Left lobe of liver (tissue), 2 donors: ENCODE measurements around the gene ARMH4. TPM values are rescaled to one million over a fixed set of nuclear protein-coding genes. Genes with fewer than 3 reads are reported as not detected.

Experiments used
- ATAC-seq: fragments of 200-7000 bp; cut with Tn5 transposase; one replicate; pipeline ENCODE4 v1.9.1; 2020; ENCODE audit warnings: mild to moderate bottlenecking, moderate library complexity
- DNase-seq: peaks from one replicate; pipeline ENCODE4 v3.0.0-alpha.2; 2020; ENCODE audit warnings: low spot score
- total RNA-seq: library from RNA; stranded (reverse); gene quantifications from one replicate; pipeline ENCODE4 v1.2.1, GENCODE V29; 2021
- donor health status: DM: no; HTN: no; CAD: no; lungs with moderate emphysema.
- donor health status: DM: no; HTN: yes; CAD: no.

ARMH4 gene
- 0.96 TPM for total RNA-seq

GRCh38 chr14:58152014-58152857 lies at the start of gene ARMH4:
Gene ARMH4, minus strand, starts transcription at chr14:58152213. Its CDS starts 12,855 bp downstream, at chr14:58139358.
- ATAC-seq (peak; percentile 98), DNase-seq (peak; percentile 89)

GRCh38 chr14:58200846-58201245 lies 48.8 kb upstream of the ARMH4 start:
- ATAC-seq (no peak), DNase-seq (no peak)

- ATAC-seq: no peak
- DNase-seq: no peak
Measured at GRCh38 chr14:58200480-58200841, 48.4 kb upstream of the ARMH4 start.

DNA sequence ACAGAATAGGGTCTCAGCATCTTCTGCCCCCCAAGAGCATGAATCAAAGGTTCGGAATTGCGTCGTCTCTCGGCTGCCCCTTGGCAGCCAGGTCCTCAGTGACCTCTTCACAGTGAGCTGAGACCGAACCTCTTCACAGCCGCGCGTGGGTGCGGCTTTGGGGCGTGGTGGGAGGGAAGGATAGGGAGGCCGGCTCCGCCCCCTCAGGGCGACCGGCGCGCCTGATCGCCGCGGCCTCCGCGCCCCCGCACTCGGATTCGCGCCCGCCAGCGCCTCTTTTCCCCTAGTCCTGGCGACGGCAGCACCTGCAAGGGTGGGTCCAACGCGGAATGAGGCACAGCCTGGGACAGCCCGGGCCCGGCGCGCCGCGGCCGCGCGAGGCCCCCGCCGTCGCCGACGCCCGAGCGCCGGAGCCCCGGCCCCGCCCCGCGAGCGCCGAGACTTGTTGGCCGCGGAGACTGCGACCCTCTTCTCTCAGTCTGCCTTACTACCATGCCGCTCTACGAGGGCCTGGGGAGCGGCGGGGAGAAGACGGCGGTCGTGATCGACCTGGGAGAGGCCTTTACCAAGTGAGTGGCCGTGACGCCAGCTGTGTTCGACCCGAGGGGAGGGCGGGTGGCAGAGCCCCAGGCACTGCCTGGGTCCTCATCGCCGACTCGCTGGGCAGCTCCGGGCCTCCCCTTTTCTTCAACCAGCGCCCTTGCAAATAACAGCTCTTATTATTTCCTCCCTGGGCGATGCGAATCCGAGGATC lies 47.9 kb upstream of the ARMH4 start, which contains the start of gene ACTR10:
ACTR10 (plus strand) TSS at position 424 of the 754 bp plus-strand sequence; CDS start at position 493, 69 bp downstream.
- peak; percentile 97 for ATAC-seq
- DNase-seq: peak; percentile 93

GRCh38 chr14:58198086-58198485 lies 46.1 kb upstream of the ARMH4 start:
- ATAC-seq (no peak), DNase-seq (no peak)

DNA sequence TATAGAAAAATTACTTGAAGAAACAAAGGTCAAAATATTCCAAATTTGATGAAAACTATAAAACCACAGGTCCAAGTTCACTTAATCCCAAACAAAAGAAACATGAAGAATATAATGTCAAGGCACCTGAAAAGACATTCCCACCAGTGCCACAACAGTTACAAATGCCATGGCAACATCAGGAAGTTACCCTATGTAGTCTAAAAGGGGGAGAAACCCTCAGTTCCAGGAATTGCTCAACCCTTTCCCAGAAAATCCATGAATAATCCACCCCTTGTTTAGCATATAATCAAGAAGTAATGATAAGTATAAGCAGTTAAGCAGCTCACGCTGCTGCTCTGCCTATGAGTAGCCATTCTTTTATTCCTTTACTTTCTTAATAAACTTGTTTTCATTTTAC lies 44.2 kb upstream of the ARMH4 start:
- ATAC-seq (no peak), DNase-seq (no peak)

DNA sequence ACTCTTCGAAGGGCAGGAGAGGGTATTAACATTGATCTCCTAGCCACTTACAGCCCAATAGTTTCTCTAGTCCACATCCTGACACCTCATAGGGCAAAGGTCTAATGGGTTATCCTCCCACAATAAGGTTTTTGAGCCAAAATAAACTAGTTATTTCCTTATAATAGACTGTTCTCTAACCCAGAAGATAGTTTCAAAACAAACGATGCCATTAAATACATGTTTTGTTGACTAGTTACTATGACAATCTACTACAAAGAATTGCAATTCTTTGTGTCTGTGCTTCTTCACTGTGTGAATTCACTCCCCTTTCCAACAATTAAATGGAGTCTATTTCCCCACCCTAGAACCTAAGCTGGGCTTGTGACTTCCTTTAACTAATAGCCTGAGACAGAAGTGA lies 41.5 kb upstream of the ARMH4 start:
- ATAC-seq (no peak), DNase-seq (no peak)

GRCh38 chr14:58191763-58192601 lies 40.0 kb upstream of the ARMH4 start:
- DNase-seq: no peak
- ATAC-seq: no peak

- no peak for DNase-seq
- ATAC-seq: no peak
Measured at GRCh38 chr14:58189176-58189575, 37.2 kb upstream of the ARMH4 start.

- ATAC-seq (peak; percentile 64), DNase-seq (no peak)
Measured at GRCh38 chr14:58177125-58177524, 25.1 kb upstream of the ARMH4 start.

DNA sequence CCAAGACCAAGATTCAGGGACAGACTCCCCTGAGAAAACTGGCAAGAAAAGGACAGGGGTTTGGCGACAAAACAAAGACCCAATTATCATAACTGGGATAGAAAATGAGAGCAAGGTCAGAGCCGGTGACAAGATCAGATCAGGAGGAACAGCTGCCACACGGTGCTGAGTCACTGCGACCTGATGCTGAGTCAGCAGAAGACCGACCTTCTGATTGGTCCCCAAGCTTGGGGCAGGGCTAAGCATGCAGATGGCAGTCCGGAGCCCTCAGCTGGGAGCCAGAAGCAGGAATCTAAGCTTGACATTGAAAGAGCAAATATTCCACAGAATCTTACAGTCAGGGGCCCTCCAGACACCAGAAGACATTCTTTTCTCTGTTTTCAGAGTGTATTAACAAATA lies 19.1 kb upstream of the ARMH4 start:
- ATAC-seq (peak; percentile 94), DNase-seq (peak; percentile 80)

DNA sequence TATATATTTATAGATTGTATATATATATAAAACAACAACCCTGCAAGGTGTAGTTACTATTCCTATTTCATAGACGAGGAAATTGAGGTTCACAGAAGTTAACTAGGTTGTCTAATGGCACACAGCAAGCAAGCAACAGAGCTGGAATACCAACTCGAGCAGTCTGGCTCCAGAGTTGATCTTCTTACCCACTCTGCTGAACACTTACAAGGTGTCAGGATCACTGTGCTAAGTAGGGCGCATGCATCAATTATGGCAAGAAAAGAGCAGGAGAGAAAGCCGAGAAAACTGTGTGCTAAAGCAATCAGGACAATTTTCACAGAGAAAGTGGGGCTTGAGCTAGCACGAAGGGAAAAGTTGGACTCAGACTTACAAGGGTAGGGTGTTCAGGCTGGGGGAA lies 15.9 kb upstream of the ARMH4 start:
- DNase-seq (no peak), ATAC-seq (no peak)

DNA sequence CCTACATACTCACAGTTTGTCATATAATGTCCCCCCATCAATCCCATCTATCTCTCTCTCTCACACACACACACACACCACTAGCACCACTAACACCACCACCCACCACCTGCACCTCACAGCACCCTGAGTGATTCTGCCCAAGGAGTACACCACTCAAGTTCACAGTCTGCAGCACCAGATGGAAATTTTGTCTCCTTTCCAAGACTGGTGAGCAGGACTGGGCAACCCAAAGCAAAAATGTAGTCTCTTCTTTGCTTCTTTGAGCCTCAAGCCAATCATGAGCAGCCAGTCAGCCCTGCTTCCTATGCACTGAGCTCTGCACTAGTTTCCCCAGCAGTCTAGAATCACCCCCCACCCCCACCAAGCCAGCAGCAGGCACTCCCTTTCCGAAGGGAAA lies 15.0 kb upstream of the ARMH4 start:
- no peak for DNase-seq
- ATAC-seq: no peak

DNA sequence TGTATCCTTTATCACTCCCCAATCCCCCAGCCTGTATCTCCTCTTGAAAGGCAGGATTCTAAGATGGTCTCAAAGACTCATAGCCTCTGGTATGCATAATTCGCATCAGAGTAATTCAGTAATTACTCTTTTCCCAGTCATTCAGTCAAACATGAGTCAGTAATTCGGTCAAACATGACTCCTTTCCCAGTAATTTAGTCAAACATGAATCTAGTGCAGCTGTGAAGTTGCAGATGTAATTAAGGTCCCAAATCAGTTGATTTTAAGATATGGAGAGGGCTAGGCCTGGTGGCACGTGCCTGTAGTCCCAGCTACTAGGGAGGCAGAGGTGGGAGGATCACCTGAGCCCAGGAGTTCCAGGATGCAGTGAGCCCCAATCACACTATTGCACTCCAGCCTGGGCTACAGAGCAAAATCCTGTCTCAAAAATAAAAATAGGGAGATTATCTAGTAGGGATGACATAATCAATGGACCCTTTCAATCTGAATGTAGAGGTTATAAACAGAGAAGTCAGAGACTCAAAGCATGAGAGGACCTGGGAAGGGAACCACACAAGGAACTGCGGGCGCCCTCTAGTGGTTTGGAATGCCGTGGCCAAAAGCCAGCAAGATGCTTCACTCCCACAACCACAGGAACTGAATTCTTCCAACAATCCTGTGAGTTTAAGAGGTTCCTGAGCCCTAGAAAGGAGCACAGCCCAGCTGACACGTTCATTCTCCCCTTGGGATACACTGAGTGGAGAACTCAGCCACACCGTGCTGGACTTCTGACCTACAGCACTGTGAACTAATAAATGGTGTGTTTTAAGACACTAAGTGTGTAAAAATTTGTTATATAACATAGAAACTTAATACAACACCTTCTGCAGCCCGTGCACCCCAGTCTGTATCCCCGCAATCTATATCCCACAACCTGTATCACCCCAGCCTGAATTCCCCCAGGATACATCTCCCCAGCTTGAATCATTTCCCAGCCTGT lies 14.3 kb upstream of the ARMH4 start:
- ATAC-seq: peak; percentile 92
- DNase-seq: peak; percentile 76

GRCh38 chr14:58160561-58160960 lies 8.5 kb upstream of the ARMH4 start:
- ATAC-seq (no peak), DNase-seq (no peak)

DNA sequence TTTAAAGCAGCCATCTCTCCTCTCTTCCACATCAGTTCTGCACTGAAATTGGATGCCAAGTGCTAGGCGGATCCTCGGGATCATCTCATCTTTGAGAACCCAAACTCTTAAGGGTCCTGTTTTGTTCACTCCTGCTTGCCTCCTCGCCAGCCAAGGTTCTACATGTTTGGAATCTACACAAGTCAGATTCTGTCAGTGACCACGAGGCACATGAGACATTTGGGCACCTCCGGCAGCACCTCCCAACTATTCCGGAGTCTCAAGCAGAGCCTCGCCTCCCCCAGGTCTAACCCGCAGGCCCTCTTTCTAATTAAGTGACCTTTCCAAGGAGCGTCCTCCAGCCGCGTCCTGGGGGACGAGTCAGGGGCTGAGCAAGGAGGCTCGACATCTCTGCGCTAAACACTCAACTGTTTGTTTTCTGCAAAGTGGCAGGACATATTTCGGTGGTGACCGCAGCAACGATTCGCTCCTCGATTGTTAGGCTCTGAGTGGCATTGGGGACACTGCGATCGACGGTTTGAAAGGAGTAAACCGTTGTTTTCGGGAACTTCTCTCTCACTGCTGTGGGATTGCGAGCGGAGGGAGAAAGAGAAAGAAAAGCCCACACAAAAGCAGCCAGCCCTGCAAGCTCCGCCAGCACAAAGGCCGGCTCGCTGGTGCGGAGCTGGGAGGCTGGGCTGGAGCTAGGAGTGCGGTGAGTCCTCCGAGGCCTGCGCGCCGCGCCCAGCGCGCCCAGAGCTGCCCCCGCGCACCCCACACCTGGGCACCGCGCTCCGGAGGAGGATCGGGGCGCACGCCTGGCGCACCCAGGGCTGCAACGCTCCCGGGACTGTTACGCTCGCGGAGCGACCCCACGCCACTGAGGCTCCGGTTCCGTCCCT lies 640 bp downstream of the ARMH4 start:
- ATAC-seq (peak; percentile 73), DNase-seq (peak; percentile 49)

GRCh38 chr14:58150243-58150805 lies 1.7 kb downstream of the ARMH4 start:
- ATAC-seq (no peak), DNase-seq (no peak)

DNA sequence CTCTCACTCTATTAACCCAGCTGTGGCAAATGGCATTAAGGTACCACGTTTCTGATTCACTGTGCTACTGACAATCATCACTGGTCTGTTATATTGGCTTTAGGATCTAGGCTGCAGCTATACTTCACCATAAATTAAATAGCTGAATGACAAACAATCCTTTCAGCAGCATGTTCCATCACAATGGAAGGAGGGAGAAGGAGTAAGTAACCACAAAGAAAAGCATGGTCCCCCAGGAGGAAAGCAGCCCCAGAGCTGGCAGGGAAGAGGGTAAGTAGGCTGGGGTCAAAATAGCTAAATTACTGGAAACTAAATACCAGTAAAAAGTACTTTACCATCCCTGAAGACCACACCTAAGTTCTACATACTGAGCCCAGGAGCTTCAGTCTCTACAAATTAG lies 2.8 kb downstream of the ARMH4 start:
- no peak for DNase-seq
- ATAC-seq: no peak

DNA sequence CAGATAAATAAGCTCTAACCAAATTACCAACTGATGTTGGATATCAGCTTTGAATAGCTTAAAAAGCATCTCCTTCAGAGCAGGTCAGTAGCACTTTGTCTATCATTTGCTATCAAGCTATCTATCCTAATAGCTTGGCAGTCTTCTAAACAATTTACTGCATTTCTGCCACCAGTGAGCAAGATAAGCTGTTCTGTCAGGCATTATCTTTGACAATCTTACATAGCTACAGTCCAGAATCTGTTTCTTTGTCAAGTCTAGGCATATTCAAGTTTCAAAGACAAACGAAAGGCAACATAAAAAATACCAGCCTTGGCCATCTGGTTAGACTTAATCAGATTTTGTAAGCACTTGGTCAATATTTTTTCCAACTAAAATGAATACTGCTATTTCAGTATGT lies 5.6 kb downstream of the ARMH4 start:
- DNase-seq (no peak), ATAC-seq (no peak)
